Measurements from ENCODE around the gene NEUROD2. TPM values are rescaled to one million over a fixed set of nuclear protein-coding genes. Genes with fewer than 3 reads are reported as not detected.

NEUROD2 gene
- total RNA-seq, 1 experiment from 2014 or later, result not detected

GRCh38 chr17:39623356-39623950 is 15.7 kb upstream of the NEUROD2 start:
- Mint-ChIP-seq H3K36me3 (ENCODE audit: insufficient read depth, unreplicated experiment) (no peaks in the 10 kb centered on the region), H3K9me3 (ENCODE audit: unreplicated experiment) (no peaks in the 10 kb centered on the region), H3K27ac (ENCODE audit: low read depth, unreplicated experiment) (no peak overlapping the region), H3K27me3 (ENCODE audit: insufficient read depth, unreplicated experiment) (peaks cover 15% of the 10 kb centered on the region), H3K4me1 (ENCODE audit: insufficient read depth, unreplicated experiment) (peaks cover 8% of the 10 kb centered on the region), H3K4me3 (ENCODE audit: unreplicated experiment) (no peak overlapping the region)
- TF ChIP-seq, protein P1, sequence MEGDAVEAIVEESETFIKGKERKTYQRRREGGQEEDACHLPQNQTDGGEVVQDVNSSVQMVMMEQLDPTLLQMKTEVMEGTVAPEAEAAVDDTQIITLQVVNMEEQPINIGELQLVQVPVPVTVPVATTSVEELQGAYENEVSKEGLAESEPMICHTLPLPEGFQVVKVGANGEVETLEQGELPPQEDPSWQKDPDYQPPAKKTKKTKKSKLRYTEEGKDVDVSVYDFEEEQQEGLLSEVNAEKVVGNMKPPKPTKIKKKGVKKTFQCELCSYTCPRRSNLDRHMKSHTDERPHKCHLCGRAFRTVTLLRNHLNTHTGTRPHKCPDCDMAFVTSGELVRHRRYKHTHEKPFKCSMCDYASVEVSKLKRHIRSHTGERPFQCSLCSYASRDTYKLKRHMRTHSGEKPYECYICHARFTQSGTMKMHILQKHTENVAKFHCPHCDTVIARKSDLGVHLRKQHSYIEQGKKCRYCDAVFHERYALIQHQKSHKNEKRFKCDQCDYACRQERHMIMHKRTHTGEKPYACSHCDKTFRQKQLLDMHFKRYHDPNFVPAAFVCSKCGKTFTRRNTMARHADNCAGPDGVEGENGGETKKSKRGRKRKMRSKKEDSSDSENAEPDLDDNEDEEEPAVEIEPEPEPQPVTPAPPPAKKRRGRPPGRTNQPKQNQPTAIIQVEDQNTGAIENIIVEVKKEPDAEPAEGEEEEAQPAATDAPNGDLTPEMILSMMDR (IDR thresholded peaks at IDR 0.05; ENCODE audit: unreplicated experiment), result peak; percentile 90
- intact Hi-C loops (cut with micrococcal nuclease), result loop anchor here (1.0 to 5.0 kb wide), 3 partner anchors 75 to 357 kb away; partner anchors contain the start of genes GRB7 and PSMD3
- CTCF ChIA-PET, result interaction anchor here (0.5 to 9.2 kb wide), 43 partner anchors 11 to 1958 kb away, joined by 3 to 146 read pairs (median 4); partner anchors contain the start of genes ERBB2, PSMD3 and STARD3
- POLR2A ChIA-PET, result interaction anchor here (0.6 to 1.9 kb wide), 5 partner anchors 13 to 107 kb away, joined by 3 to 7 read pairs (median 4); partner anchors contain the start of genes MIEN1 and PGAP3
- BruUV-seq (replicated peaks), result no TSS peak
- DNase-seq (ENCODE audit: unreplicated experiment), result peak; percentile 77

- ChIA-PET POLR2A (interaction anchor here (0.7 to 1.9 kb wide), 9 partner anchors 11 to 305 kb away, joined by 3 to 10 read pairs (median 4); partner anchors contain the start of genes LRRC3C, MIEN1, ORMDL3 and STARD3), CTCF (interaction anchor here (0.6 to 9.2 kb wide), 30 partner anchors 10 to 768 kb away, joined by 3 to 146 read pairs (median 5); partner anchors contain the start of genes ERBB2, MIEN1, PSMD3 and STARD3)
- no peaks in the 10 kb centered on the region for H3K36me3 Mint-ChIP-seq (ENCODE audit: insufficient read depth, unreplicated experiment)
- BruUV-seq (replicated peaks), result no TSS peak
- H3K27ac Mint-ChIP-seq (ENCODE audit: low read depth, unreplicated experiment), result no peak overlapping the region
- peaks cover 15% of the 10 kb centered on the region for H3K27me3 Mint-ChIP-seq (ENCODE audit: insufficient read depth, unreplicated experiment)
- TF ChIP-seq, protein P1 (IDR thresholded peaks at IDR 0.05; ENCODE audit: unreplicated experiment), result no peak
- H3K4me3 Mint-ChIP-seq (ENCODE audit: unreplicated experiment), result peak overlapping the region; percentile 9
- intact Hi-C loops (cut with micrococcal nuclease), result loop anchor here (1.0 to 5.0 kb wide), 5 partner anchors 74 to 415 kb away; partner anchors contain the start of genes GRB7 and PSMD3
- no peak for DNase-seq (ENCODE audit: unreplicated experiment)
- H3K4me1 Mint-ChIP-seq (ENCODE audit: insufficient read depth, unreplicated experiment), result peaks cover 9% of the 10 kb centered on the region
- no peaks in the 10 kb centered on the region for H3K9me3 Mint-ChIP-seq (ENCODE audit: unreplicated experiment)
Measured at GRCh38 chr17:39622380-39623006, 14.8 kb upstream of the NEUROD2 start.

GRCh38 chr17:39621523-39622379 is 14.0 kb upstream of the NEUROD2 start:
- peak; percentile 85 for DNase-seq (ENCODE audit: unreplicated experiment)
- intact Hi-C loops (cut with micrococcal nuclease), result loop anchor here (1.0 to 5.0 kb wide), 4 partner anchors 116 to 414 kb away; partner anchors contain the start of genes GRB7 and PSMD3
- Mint-ChIP-seq H3K27ac (ENCODE audit: low read depth, unreplicated experiment) (no peak overlapping the region), H3K9me3 (ENCODE audit: unreplicated experiment) (no peaks in the 10 kb centered on the region), H3K27me3 (ENCODE audit: insufficient read depth, unreplicated experiment) (peaks cover 14% of the 10 kb centered on the region), H3K36me3 (ENCODE audit: insufficient read depth, unreplicated experiment) (no peaks in the 10 kb centered on the region), H3K4me3 (ENCODE audit: unreplicated experiment) (peak overlapping the region; percentile 9), H3K4me1 (ENCODE audit: insufficient read depth, unreplicated experiment) (peaks cover 9% of the 10 kb centered on the region)
- TF ChIP-seq, protein P1 (IDR thresholded peaks at IDR 0.05; ENCODE audit: unreplicated experiment), result peak; percentile 100
- no TSS peak for BruUV-seq (replicated peaks)
- CTCF ChIA-PET, result interaction anchor here (0.5 to 9.2 kb wide), 61 partner anchors 7 to 1203 kb away, joined by 3 to 146 read pairs (median 4); partner anchors contain the start of genes ERBB2, MED1, MIEN1 and PSMD3
- POLR2A ChIA-PET, result interaction anchor here (0.6 to 1.9 kb wide), 14 partner anchors 8 to 359 kb away, joined by 3 to 10 read pairs (median 4); partner anchors contain the start of genes LRRC3C, MIEN1, ORMDL3 and PSMD3

Data from MCF 10A (cell line).